ENCODE results near the gene FOXP1. TPM values are rescaled to one million over a fixed set of nuclear protein-coding genes. Genes with fewer than 3 reads are reported as not detected.

FOXP1 gene
- total RNA-seq, 1 donor from 2014 or later, result 128 TPM

DNA sequence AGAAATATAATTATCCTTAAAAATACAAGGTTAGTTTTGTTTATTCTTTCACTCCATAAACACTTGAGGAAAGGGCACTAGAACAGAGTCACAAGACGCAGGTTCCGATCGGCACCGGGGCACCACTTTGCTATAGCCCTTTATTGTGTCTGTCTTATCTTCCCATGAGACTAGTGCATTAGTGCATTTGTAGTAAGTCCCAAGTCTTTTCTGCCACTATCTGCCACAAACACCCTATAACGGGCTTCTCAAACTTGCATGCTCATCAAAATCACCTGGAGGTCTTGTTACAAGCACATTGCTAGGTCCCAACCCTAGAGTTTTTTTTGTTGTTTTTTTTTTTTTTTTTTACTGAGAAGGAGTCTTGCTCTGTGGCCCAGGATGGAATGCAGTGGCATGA lies 213.1 kb downstream of the FOXP1 start:
- Histone ChIP-seq H3K27ac (no peak overlapping the region), H3K36me3 (no peaks in the 10 kb centered on the region), H3K4me1 (peaks cover 17% of the 10 kb centered on the region), H3K9me3 (no peaks in the 10 kb centered on the region), H3K4me3 (no peak overlapping the region), H3K27me3 (no peaks in the 10 kb centered on the region)
- TF ChIP-seq POLR2A (IDR thresholded peaks at IDR 0.05), result no peak
- no peak for TF ChIP-seq POLR2AphosphoS5 (IDR thresholded peaks at IDR 0.05; ENCODE audit: insufficient read depth in 1 of 2, low read depth in 1 of 2)
- TF ChIP-seq, protein P1, sequence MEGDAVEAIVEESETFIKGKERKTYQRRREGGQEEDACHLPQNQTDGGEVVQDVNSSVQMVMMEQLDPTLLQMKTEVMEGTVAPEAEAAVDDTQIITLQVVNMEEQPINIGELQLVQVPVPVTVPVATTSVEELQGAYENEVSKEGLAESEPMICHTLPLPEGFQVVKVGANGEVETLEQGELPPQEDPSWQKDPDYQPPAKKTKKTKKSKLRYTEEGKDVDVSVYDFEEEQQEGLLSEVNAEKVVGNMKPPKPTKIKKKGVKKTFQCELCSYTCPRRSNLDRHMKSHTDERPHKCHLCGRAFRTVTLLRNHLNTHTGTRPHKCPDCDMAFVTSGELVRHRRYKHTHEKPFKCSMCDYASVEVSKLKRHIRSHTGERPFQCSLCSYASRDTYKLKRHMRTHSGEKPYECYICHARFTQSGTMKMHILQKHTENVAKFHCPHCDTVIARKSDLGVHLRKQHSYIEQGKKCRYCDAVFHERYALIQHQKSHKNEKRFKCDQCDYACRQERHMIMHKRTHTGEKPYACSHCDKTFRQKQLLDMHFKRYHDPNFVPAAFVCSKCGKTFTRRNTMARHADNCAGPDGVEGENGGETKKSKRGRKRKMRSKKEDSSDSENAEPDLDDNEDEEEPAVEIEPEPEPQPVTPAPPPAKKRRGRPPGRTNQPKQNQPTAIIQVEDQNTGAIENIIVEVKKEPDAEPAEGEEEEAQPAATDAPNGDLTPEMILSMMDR (IDR thresholded peaks at IDR 0.05), result no peak
- intact Hi-C loops (cut with DNase I), result no loop called here
- DNase-seq (ENCODE audit: extremely low spot score in 2 of 2), result no peak

DNA sequence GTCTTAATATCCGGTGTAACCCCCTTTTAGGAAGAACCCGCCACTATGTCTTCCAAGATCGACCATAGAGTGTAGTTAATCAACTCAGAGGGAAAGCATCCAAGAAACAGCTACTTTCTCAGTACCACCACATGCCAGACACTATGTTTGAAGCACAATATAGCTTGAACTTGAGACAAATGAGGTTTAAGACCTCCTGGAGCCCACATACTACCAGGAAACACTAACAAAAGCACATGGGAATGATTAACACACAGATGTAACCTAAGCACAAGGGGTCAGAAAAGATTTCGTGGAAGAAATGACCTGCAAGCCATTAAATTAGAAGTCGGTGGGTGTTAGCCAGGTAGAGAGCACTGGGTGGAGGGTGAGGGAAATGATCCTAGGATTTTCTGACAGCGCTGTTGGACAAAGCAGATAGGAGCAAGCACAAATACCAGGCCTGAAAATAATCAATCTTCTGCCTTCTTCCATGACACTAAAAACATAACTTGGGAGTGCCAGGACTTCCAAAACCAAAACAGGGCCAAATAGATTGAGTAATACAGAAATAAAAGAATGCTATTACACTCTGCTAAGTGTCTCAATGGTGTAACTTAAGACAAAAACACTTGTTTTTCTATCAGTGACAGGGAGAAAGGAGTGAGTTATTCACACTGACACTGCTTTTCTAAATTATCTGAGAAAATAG lies 213.7 kb downstream of the FOXP1 start:
- intact Hi-C loops (cut with DNase I), result no loop called here
- Histone ChIP-seq H3K36me3 (no peaks in the 10 kb centered on the region), H3K4me3 (no peak overlapping the region), H3K4me1 (peaks cover 17% of the 10 kb centered on the region), H3K27me3 (no peaks in the 10 kb centered on the region), H3K9me3 (no peaks in the 10 kb centered on the region), H3K27ac (no peak overlapping the region)
- TF ChIP-seq, protein P1 (IDR thresholded peaks at IDR 0.05), result no peak
- TF ChIP-seq POLR2AphosphoS5 (IDR thresholded peaks at IDR 0.05; ENCODE audit: insufficient read depth in 1 of 2, low read depth in 1 of 2) (no peak), POLR2A (IDR thresholded peaks at IDR 0.05) (no peak)
- no peak for DNase-seq (ENCODE audit: extremely low spot score in 2 of 2)

DNA sequence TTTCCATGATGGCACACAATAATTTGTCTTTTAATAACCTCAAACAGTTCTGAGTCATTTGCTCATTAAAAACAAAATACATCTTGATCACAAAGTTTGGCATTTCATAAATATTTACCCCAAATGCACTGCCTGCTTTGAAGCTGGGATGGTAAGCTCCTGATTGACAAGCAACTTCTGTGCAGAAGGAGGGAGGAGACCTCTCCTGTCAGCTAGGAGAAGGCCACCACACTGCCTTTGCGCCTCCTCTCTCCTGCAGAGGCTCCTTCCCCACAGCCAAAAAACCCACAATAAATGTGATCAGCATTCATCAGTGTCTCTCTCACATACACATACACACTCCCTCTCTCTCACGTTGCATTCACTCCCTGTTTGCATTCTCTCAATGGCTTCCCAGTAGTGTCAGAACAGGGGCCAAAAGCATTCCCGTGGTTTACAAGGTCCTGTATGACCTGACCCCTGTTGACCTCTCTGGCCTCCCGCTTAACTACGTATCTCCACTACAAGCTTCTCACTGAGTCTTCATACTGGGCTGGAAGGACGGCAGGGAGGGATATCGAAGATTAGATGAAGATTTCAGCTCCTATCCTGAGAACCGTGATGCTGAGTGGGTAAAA lies 216.4 kb downstream of the FOXP1 start:
- TF ChIP-seq POLR2A (IDR thresholded peaks at IDR 0.05) (no peak), POLR2AphosphoS5 (IDR thresholded peaks at IDR 0.05; ENCODE audit: insufficient read depth in 1 of 2, low read depth in 1 of 2) (no peak)
- TF ChIP-seq, protein P1 (IDR thresholded peaks at IDR 0.05), result no peak
- Histone ChIP-seq H3K27ac (no peak overlapping the region), H3K27me3 (no peaks in the 10 kb centered on the region), H3K4me3 (no peak overlapping the region), H3K4me1 (peaks cover 17% of the 10 kb centered on the region), H3K36me3 (no peaks in the 10 kb centered on the region), H3K9me3 (no peaks in the 10 kb centered on the region)
- DNase-seq (ENCODE audit: extremely low spot score in 2 of 2), result no peak
- intact Hi-C loops (cut with DNase I), result no loop called here

DNA sequence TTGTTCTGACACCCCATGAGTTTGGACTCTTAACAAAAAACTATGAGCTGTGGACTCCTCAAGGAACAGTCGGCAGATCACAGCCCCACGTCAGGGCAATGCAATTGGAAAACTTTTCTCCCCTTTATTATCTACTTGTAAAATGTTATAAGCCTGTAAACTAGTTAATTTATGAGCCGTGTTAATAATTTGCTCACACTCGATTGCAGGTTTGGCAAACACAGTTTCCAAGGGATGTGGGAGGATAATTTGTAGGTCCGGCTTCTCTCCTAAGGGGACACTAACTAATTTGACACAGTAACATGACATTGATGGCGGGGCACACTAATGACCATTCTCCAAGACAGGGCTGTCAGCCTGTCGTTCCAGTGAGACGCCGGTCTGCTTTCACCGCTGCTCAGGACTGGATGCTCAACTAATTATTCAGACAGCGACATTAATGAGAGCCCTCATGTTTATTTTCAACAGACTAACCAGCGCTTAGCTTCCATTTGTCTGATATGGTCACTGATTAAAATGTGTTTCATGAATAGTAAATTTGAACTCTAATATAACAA lies 222.1 kb downstream of the FOXP1 start:
- no peaks in the 10 kb centered on the region for H3K9me3 ChIP-seq
- DNase-seq (ENCODE audit: extremely low spot score in 2 of 2), result no peak
- H3K4me1 ChIP-seq, result peaks cover 9% of the 10 kb centered on the region
- H3K36me3 ChIP-seq, result peaks cover 0 to 5% of the 10 kb centered on the region in 2 donors
- no peaks in the 10 kb centered on the region for H3K27me3 ChIP-seq
- TF ChIP-seq POLR2AphosphoS5 (IDR thresholded peaks at IDR 0.05; ENCODE audit: insufficient read depth in 1 of 2, low read depth in 1 of 2) (no peak), POLR2A (IDR thresholded peaks at IDR 0.05) (no peak)
- TF ChIP-seq, protein P1 (IDR thresholded peaks at IDR 0.05), result no peak
- no peak overlapping the region for H3K4me3 ChIP-seq
- no peak overlapping the region for H3K27ac ChIP-seq
- intact Hi-C loops (cut with DNase I), result no loop called here

DNA sequence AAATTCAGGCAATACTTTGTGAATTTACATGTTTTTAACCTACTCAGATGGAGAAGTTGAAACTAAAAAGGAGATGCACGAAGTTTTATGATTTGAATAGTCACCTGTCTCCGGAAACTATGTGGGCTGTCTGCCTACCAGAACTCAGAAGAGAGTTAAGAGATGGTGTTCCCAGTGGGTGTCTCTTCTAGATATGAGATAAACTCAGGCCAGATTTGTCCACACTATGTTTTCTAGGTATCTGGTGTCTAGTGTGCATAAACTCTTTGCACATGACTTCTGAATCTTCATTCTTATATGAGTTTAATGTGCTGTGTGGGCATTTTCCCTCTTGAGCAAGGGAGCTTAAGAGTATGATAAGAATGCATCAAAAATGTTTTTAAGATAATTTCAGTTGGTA lies 222.8 kb downstream of the FOXP1 start:
- intact Hi-C loops (cut with DNase I), result no loop called here
- DNase-seq (ENCODE audit: extremely low spot score in 2 of 2), result no peak
- TF ChIP-seq POLR2AphosphoS5 (IDR thresholded peaks at IDR 0.05; ENCODE audit: insufficient read depth in 1 of 2, low read depth in 1 of 2) (no peak), POLR2A (IDR thresholded peaks at IDR 0.05) (no peak)
- TF ChIP-seq, protein P1 (IDR thresholded peaks at IDR 0.05), result no peak
- no peaks in the 10 kb centered on the region for H3K27me3 ChIP-seq
- no peaks in the 10 kb centered on the region for H3K9me3 ChIP-seq
- peaks cover 0 to 5% of the 10 kb centered on the region in 2 donors for H3K36me3 ChIP-seq
- no peak overlapping the region for H3K4me3 ChIP-seq
- no peak overlapping the region for H3K27ac ChIP-seq
- peaks cover 9% of the 10 kb centered on the region for H3K4me1 ChIP-seq
